Measurements from ENCODE around the gene GRM7.

Gene GRM7

GRCh38 chr3:7721869-7722268, 861.0 kb downstream of the GRM7 start:
- H3K9me3 ChIP-seq (ENCODE audit: control insufficient read depth in 1 of 2, low read length in 2 of 2) = no peaks in the 10 kb centered on the region
- H3K27me3 ChIP-seq (ENCODE audit: control insufficient read depth in 1 of 2, insufficient read depth in 2 of 2, low read length in 2 of 2) = no peaks in the 10 kb centered on the region
- no peak overlapping the region for H3K4me3 ChIP-seq (ENCODE audit: low read depth in 1 of 2, low read length in 2 of 2)
- H3K9ac ChIP-seq (ENCODE audit: low read depth in 1 of 2, low read length in 2 of 2) = no peak overlapping the region
- H3K36me3 ChIP-seq (ENCODE audit: control insufficient read depth in 1 of 2, insufficient read depth in 2 of 2, low read length in 2 of 2) = no peaks in the 10 kb centered on the region
- H3K27ac ChIP-seq (ENCODE audit: low read depth, low read length) = no peak overlapping the region
- H3K4me1 ChIP-seq (ENCODE audit: control insufficient read depth in 1 of 2, insufficient read depth in 2 of 2, low read length in 2 of 2) = no peaks in the 10 kb centered on the region

- Histone ChIP-seq H3K27ac (ENCODE audit: low read depth, low read length) (no peak overlapping the region), H3K9me3 (ENCODE audit: control insufficient read depth in 1 of 2, low read length in 2 of 2) (no peaks in the 10 kb centered on the region), H3K27me3 (ENCODE audit: control insufficient read depth in 1 of 2, insufficient read depth in 2 of 2, low read length in 2 of 2) (no peaks in the 10 kb centered on the region), H3K36me3 (ENCODE audit: control insufficient read depth in 1 of 2, insufficient read depth in 2 of 2, low read length in 2 of 2) (no peaks in the 10 kb centered on the region), H3K4me1 (ENCODE audit: control insufficient read depth in 1 of 2, insufficient read depth in 2 of 2, low read length in 2 of 2) (no peaks in the 10 kb centered on the region), H3K9ac (ENCODE audit: low read depth in 1 of 2, low read length in 2 of 2) (no peak overlapping the region), H3K4me3 (ENCODE audit: low read depth in 1 of 2, low read length in 2 of 2) (no peak overlapping the region)
Observed at GRCh38 chr3:7728566-7729519, 867.9 kb downstream of the GRM7 start.

GRCh38 chr3:7733933-7734332, 873.0 kb downstream of the GRM7 start:
- H3K9me3 ChIP-seq (ENCODE audit: control insufficient read depth in 1 of 2, low read length in 2 of 2) = no peaks in the 10 kb centered on the region
- H3K27me3 ChIP-seq (ENCODE audit: control insufficient read depth in 1 of 2, insufficient read depth in 2 of 2, low read length in 2 of 2) = no peaks in the 10 kb centered on the region
- no peaks in the 10 kb centered on the region for H3K4me1 ChIP-seq (ENCODE audit: control insufficient read depth in 1 of 2, insufficient read depth in 2 of 2, low read length in 2 of 2)
- no peaks in the 10 kb centered on the region for H3K36me3 ChIP-seq (ENCODE audit: control insufficient read depth in 1 of 2, insufficient read depth in 2 of 2, low read length in 2 of 2)
- no peak overlapping the region for H3K9ac ChIP-seq (ENCODE audit: low read depth in 1 of 2, low read length in 2 of 2)
- no peak overlapping the region for H3K4me3 ChIP-seq (ENCODE audit: low read depth in 1 of 2, low read length in 2 of 2)
- no peak overlapping the region for H3K27ac ChIP-seq (ENCODE audit: low read depth, low read length)

GRCh38 chr3:7734456-7734855, 873.5 kb downstream of the GRM7 start:
- H3K36me3 ChIP-seq (ENCODE audit: control insufficient read depth in 1 of 2, insufficient read depth in 2 of 2, low read length in 2 of 2) = no peaks in the 10 kb centered on the region
- H3K9ac ChIP-seq (ENCODE audit: low read depth in 1 of 2, low read length in 2 of 2) = no peak overlapping the region
- no peak overlapping the region for H3K27ac ChIP-seq (ENCODE audit: low read depth, low read length)
- H3K4me1 ChIP-seq (ENCODE audit: control insufficient read depth in 1 of 2, insufficient read depth in 2 of 2, low read length in 2 of 2) = no peaks in the 10 kb centered on the region
- no peaks in the 10 kb centered on the region for H3K27me3 ChIP-seq (ENCODE audit: control insufficient read depth in 1 of 2, insufficient read depth in 2 of 2, low read length in 2 of 2)
- H3K4me3 ChIP-seq (ENCODE audit: low read depth in 1 of 2, low read length in 2 of 2) = no peak overlapping the region
- H3K9me3 ChIP-seq (ENCODE audit: control insufficient read depth in 1 of 2, low read length in 2 of 2) = no peaks in the 10 kb centered on the region

- Histone ChIP-seq H3K27me3 (ENCODE audit: control insufficient read depth in 1 of 2, insufficient read depth in 2 of 2, low read length in 2 of 2) (no peaks in the 10 kb centered on the region), H3K4me3 (ENCODE audit: low read depth in 1 of 2, low read length in 2 of 2) (no peak overlapping the region), H3K36me3 (ENCODE audit: control insufficient read depth in 1 of 2, insufficient read depth in 2 of 2, low read length in 2 of 2) (no peaks in the 10 kb centered on the region), H3K4me1 (ENCODE audit: control insufficient read depth in 1 of 2, insufficient read depth in 2 of 2, low read length in 2 of 2) (no peaks in the 10 kb centered on the region), H3K9ac (ENCODE audit: low read depth in 1 of 2, low read length in 2 of 2) (no peak overlapping the region), H3K27ac (ENCODE audit: low read depth, low read length) (no peak overlapping the region), H3K9me3 (ENCODE audit: control insufficient read depth in 1 of 2, low read length in 2 of 2) (no peaks in the 10 kb centered on the region)
Observed at GRCh38 chr3:7737263-7737662, 876.3 kb downstream of the GRM7 start.

- Histone ChIP-seq H3K4me1 (ENCODE audit: control insufficient read depth in 1 of 2, insufficient read depth in 2 of 2, low read length in 2 of 2) (no peaks in the 10 kb centered on the region), H3K36me3 (ENCODE audit: control insufficient read depth in 1 of 2, insufficient read depth in 2 of 2, low read length in 2 of 2) (no peaks in the 10 kb centered on the region), H3K27ac (ENCODE audit: low read depth, low read length) (no peak overlapping the region)
Observed at GRCh38 chr3:7739754-7740153, 878.8 kb downstream of the GRM7 start.

GRCh38 chr3:7740458-7740857, 879.5 kb downstream of the GRM7 start:
- H3K27ac ChIP-seq (ENCODE audit: low read depth, low read length) = no peak overlapping the region
- H3K27me3 ChIP-seq (ENCODE audit: control insufficient read depth in 1 of 2, insufficient read depth in 2 of 2, low read length in 2 of 2) = no peaks in the 10 kb centered on the region
- no peak overlapping the region for H3K9ac ChIP-seq (ENCODE audit: low read depth in 1 of 2, low read length in 2 of 2)
- H3K9me3 ChIP-seq (ENCODE audit: control insufficient read depth in 1 of 2, low read length in 2 of 2) = no peaks in the 10 kb centered on the region
- no peaks in the 10 kb centered on the region for H3K36me3 ChIP-seq (ENCODE audit: control insufficient read depth in 1 of 2, insufficient read depth in 2 of 2, low read length in 2 of 2)
- H3K4me3 ChIP-seq (ENCODE audit: low read depth in 1 of 2, low read length in 2 of 2) = no peak overlapping the region
- no peaks in the 10 kb centered on the region for H3K4me1 ChIP-seq (ENCODE audit: control insufficient read depth in 1 of 2, insufficient read depth in 2 of 2, low read length in 2 of 2)

More at GRCh38 chr3:7739754-7740153, 878.8 kb downstream of the GRM7 start:
- Histone ChIP-seq H3K9ac (ENCODE audit: low read depth in 1 of 2, low read length in 2 of 2) (no peak overlapping the region), H3K27me3 (ENCODE audit: control insufficient read depth in 1 of 2, insufficient read depth in 2 of 2, low read length in 2 of 2) (no peaks in the 10 kb centered on the region), H3K4me3 (ENCODE audit: low read depth in 1 of 2, low read length in 2 of 2) (no peak overlapping the region), H3K9me3 (ENCODE audit: control insufficient read depth in 1 of 2, low read length in 2 of 2) (no peaks in the 10 kb centered on the region)

GRCh38 chr3:7744850-7745249, 883.9 kb downstream of the GRM7 start:
- Histone ChIP-seq H3K4me1 (ENCODE audit: control insufficient read depth in 1 of 2, insufficient read depth in 2 of 2, low read length in 2 of 2) (no peaks in the 10 kb centered on the region), H3K9ac (ENCODE audit: low read depth in 1 of 2, low read length in 2 of 2) (no peak overlapping the region), H3K4me3 (ENCODE audit: low read depth in 1 of 2, low read length in 2 of 2) (no peak overlapping the region), H3K9me3 (ENCODE audit: control insufficient read depth in 1 of 2, low read length in 2 of 2) (no peaks in the 10 kb centered on the region), H3K27me3 (ENCODE audit: control insufficient read depth in 1 of 2, insufficient read depth in 2 of 2, low read length in 2 of 2) (no peaks in the 10 kb centered on the region), H3K27ac (ENCODE audit: low read depth, low read length) (no peak overlapping the region), H3K36me3 (ENCODE audit: control insufficient read depth in 1 of 2, insufficient read depth in 2 of 2, low read length in 2 of 2) (no peaks in the 10 kb centered on the region)

- H3K9me3 ChIP-seq (ENCODE audit: control insufficient read depth in 1 of 2, low read length in 2 of 2) = no peaks in the 10 kb centered on the region
- no peak overlapping the region for H3K27ac ChIP-seq (ENCODE audit: low read depth, low read length)
- H3K4me1 ChIP-seq (ENCODE audit: control insufficient read depth in 1 of 2, insufficient read depth in 2 of 2, low read length in 2 of 2) = no peaks in the 10 kb centered on the region
- no peaks in the 10 kb centered on the region for H3K27me3 ChIP-seq (ENCODE audit: control insufficient read depth in 1 of 2, insufficient read depth in 2 of 2, low read length in 2 of 2)
- no peak overlapping the region for H3K4me3 ChIP-seq (ENCODE audit: low read depth in 1 of 2, low read length in 2 of 2)
- no peak overlapping the region for H3K9ac ChIP-seq (ENCODE audit: low read depth in 1 of 2, low read length in 2 of 2)
- H3K36me3 ChIP-seq (ENCODE audit: control insufficient read depth in 1 of 2, insufficient read depth in 2 of 2, low read length in 2 of 2) = no peaks in the 10 kb centered on the region
Observed at GRCh38 chr3:7745711-7746110, 884.8 kb downstream of the GRM7 start.

GRCh38 chr3:7749931-7750695, 889.2 kb downstream of the GRM7 start:
- Histone ChIP-seq H3K27ac (ENCODE audit: low read depth, low read length) (no peak overlapping the region), H3K9ac (ENCODE audit: low read depth in 1 of 2, low read length in 2 of 2) (no peak overlapping the region), H3K4me3 (ENCODE audit: low read depth in 1 of 2, low read length in 2 of 2) (no peak overlapping the region), H3K36me3 (ENCODE audit: control insufficient read depth in 1 of 2, insufficient read depth in 2 of 2, low read length in 2 of 2) (no peaks in the 10 kb centered on the region), H3K27me3 (ENCODE audit: control insufficient read depth in 1 of 2, insufficient read depth in 2 of 2, low read length in 2 of 2) (no peaks in the 10 kb centered on the region), H3K4me1 (ENCODE audit: control insufficient read depth in 1 of 2, insufficient read depth in 2 of 2, low read length in 2 of 2) (no peaks in the 10 kb centered on the region), H3K9me3 (ENCODE audit: control insufficient read depth in 1 of 2, low read length in 2 of 2) (no peaks in the 10 kb centered on the region)
